Astrocyte (in vitro differentiated cells and primary cell): ENCODE data around the gene OTOF.

Source experiments
- EZH2 ChIP-seq: IDR thresholded peaks from 2 replicates; pipeline ENCODE4 v1.6.1; 2012; ENCODE audit warnings: mild to moderate bottlenecking, low read length, inconsistent platforms; ENCODE audit not compliant: insufficient read depth
- TF ChIP-seq, protein P1 (sequence below): IDR thresholded peaks from 2 replicates; pipeline ENCODE4 v1.5.1; 2011; ENCODE audit warnings: low read depth, mild to moderate bottlenecking, inconsistent platforms, low read length, moderate library complexity; ENCODE audit not compliant: insufficient read depth

DNA sequence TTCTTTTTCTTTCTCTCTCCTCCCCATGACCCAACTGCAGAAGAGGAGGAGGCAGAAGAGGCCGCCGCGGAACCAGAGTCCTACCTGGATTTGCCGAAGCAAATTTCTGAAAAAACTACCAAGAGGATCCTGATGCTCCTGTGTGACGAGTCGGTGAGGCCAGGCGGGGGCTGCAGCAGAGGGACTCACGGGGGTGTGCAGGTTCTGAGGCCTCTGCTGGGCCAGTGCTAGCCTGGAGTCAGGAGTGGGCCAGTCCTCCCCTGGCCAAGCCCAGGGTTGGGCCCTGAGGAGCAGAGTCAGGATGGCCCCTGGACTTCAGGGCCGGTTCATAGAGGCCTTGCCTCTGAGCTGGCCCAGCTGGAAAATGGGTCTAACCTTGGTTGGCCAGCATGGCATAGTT, 29.3 kb downstream of the OTOF start:
- TF ChIP-seq, protein P1, sequence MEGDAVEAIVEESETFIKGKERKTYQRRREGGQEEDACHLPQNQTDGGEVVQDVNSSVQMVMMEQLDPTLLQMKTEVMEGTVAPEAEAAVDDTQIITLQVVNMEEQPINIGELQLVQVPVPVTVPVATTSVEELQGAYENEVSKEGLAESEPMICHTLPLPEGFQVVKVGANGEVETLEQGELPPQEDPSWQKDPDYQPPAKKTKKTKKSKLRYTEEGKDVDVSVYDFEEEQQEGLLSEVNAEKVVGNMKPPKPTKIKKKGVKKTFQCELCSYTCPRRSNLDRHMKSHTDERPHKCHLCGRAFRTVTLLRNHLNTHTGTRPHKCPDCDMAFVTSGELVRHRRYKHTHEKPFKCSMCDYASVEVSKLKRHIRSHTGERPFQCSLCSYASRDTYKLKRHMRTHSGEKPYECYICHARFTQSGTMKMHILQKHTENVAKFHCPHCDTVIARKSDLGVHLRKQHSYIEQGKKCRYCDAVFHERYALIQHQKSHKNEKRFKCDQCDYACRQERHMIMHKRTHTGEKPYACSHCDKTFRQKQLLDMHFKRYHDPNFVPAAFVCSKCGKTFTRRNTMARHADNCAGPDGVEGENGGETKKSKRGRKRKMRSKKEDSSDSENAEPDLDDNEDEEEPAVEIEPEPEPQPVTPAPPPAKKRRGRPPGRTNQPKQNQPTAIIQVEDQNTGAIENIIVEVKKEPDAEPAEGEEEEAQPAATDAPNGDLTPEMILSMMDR: no peak
- no peak for TF ChIP-seq EZH2
